G401 (cell line): ENCODE data around the gene AHCTF1. TPM values are rescaled to one million over a fixed set of nuclear protein-coding genes. Genes with fewer than 3 reads are reported as not detected.

ENCODE experiments used
- DNase-seq: peaks from one replicate; pipeline ENCODE4 v3.0.0-alpha.2; 2015; ENCODE audit warnings: low spot score
- in situ Hi-C: cut with HindIII; loops from 2 replicates; pipeline ENCODE4 v1.10.0; 2016; ENCODE audit warnings: low sequenced_read_pairs, mixed read lengths
- total RNA-seq: library from RNA; depleted of rRNA; stranded (reverse); fragments of >200 nt; shearing (Covaris generic); gene quantifications from 2 replicates; pipeline ENCODE4 v1.2.3, GENCODE V29; 2014; rRNA removed

AHCTF1 gene
- total RNA-seq, 1 experiment from 2014 or later = 41.1 TPM

DNA sequence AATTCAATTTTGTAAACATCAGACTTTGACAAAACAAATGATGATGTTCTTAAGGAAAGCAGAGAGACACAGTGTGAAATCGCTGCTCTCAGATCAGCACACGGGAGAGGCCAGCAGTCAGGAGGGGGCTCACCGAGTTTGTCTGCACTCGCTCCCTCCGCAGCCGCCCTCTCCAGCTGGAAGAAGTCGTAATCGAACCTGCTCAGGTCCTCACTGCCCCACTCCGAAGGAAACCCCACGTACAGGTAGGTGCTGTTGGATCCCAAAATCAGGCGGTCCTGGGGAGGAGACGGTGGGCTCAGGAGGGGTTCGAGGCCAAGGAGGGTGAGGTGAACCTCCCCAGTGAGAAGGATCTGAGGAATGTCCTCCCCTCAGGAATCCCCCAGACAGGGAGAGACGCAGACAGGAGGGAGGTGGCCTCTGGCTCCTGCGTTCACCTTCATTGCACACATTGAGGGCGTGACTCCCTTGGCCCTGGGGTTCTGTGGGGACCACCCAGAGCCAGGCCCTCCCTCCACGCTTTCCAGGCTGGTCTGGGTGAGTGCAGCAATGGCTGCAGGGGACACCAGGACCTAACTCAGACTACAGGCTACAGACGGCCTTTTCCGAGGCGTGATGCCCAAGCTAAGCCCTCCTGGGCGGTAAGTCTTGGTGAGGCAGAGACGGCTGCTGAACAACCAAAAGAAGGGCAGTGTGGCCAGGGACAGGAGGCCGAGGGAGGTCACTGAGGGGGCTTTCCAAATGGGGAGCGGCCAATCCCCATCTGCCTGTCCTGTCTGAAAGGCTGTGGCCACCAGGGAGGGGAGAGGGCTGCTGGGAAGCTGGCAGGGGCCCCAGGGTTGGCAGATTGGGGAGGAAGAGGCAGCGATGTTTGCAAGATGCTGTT is 142.1 kb downstream of the AHCTF1 start:
- no peak for DNase-seq
- in situ Hi-C loops = no loop called here

Other genes starting within 250 kb of the AHCTF1 start
- 66.9 and 69.1 TPM in 2 replicates for gene SCCPDH, start 207.5 kb downstream of the AHCTF1 start, total RNA-seq
- gene ZNF695, start 76.1 kb upstream of the AHCTF1 start, total RNA-seq = 15.6 and 38.0 TPM in 2 replicates
- 11.1 and 11.4 TPM in 2 replicates for gene ZNF670, start 146.9 kb upstream of the AHCTF1 start, total RNA-seq
- gene ZNF669, start 172.4 kb upstream of the AHCTF1 start, total RNA-seq = 7.5 and 14.3 TPM in 2 replicates
- gene ZNF124, start 240.1 kb upstream of the AHCTF1 start, total RNA-seq = 94.0 and 100 TPM in 2 replicates